Measurements from ENCODE around the gene TBC1D22A. TPM values are rescaled to one million over a fixed set of nuclear protein-coding genes. Genes with fewer than 3 reads are reported as not detected.

TBC1D22A gene
- total and polyA plus RNA-seq, 2 donors (not counting 3 experiments of a cell fraction or from before 2014, with no cell fraction given), result 26.1 to 32.4 TPM

DNA sequence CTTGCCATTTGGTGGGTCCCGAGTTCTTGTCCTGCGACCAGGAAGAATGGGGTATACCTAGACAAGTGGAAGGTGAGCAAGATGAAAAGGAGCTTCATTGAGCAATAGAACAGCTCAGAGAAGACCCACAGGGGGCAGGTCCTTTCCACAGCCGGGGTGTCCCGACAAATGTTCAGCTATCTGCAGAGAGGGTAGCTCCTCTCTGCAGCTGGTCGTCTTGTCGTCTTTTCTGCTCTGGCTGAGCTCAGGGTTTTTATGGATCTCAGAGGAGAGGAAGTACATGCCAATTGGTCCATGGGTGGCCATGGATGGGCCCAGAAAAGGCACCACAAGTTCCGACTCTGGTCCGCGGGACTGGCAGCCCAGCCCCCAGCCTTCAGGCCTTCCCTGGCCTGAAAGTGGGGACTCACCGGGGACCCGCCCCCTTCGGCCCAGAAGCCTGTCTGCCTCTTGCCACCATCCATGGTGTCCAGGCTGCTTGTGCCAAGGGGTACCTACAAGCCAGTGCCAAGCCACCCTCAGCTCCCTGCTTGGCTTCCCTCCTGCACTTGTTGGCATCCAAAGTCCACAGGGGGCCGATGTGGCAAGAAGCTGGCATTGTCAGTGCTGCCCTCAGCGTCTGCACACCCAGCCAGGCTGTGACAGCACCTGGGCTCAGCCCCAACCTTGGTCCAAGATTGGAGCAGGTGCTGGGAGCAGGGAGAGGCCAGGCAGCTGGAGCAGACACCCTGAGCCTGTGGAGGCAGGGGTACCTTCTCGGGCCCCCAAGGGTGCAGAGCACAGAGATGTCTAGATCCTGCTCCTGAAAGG, 438.9 kb downstream of the TBC1D22A start:
- ChIA-PET CTCF (no interaction called here), POLR2A (no interaction called here)
- Histone ChIP-seq H3K4me3 (replicated peaks in 1 of 3; ENCODE audit: insufficient read depth in 1 of 3, low read depth in 1 of 3, low read length in 3 of 3) (no peak overlapping the region), H3K9me1 (replicated peaks; ENCODE audit: control insufficient read depth, extremely low read depth, insufficient read depth, low read length) (no peaks in the 10 kb centered on the region), H3K27me3 (ENCODE audit: control insufficient read depth in 2 of 2, insufficient read depth in 2 of 2, low read length in 2 of 2) (no peaks in the 10 kb centered on the region), H3K79me2 (ENCODE audit: control insufficient read depth, insufficient read depth, low read length) (no peaks in the 10 kb centered on the region), H4K20me1 (replicated peaks; ENCODE audit: control insufficient read depth, extremely low read depth, insufficient read depth, low read length) (no peaks in the 10 kb centered on the region), H3K4me1 (ENCODE audit: control insufficient read depth, extremely low read depth, insufficient read depth, low read length) (no peaks in the 10 kb centered on the region), H3K27ac (ENCODE audit: insufficient read depth, low read depth, low read length) (no peak overlapping the region), H3K9ac (replicated peaks; ENCODE audit: extremely low read depth, insufficient read depth, low read length) (no peak overlapping the region), H3K9me3 (replicated peaks; ENCODE audit: control insufficient read depth, insufficient read depth, low read length) (no peaks in the 10 kb centered on the region), H2AFZ (ENCODE audit: low read depth, low read length) (no peak overlapping the region), H3K4me2 (ENCODE audit: insufficient read depth, low read length) (no peak overlapping the region), H3K36me3 (ENCODE audit: control insufficient read depth in 2 of 2, extremely low read depth in 1 of 2, insufficient read depth in 2 of 2, low read length in 2 of 2) (no peaks in the 10 kb centered on the region)
- TF ChIP-seq, protein P1, sequence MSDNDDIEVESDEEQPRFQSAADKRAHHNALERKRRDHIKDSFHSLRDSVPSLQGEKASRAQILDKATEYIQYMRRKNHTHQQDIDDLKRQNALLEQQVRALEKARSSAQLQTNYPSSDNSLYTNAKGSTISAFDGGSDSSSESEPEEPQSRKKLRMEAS (IDR thresholded peaks at IDR 0.05; ENCODE audit: insufficient read depth, insufficient read length), result no peak
- no peak for TF ChIP-seq EZH2 (IDR thresholded peaks at IDR 0.05; ENCODE audit: borderline replicate concordance, low read depth, low read length, severe bottlenecking)
- no peak for TF ChIP-seq FOS (IDR thresholded peaks at IDR 0.05; ENCODE audit: borderline replicate concordance, insufficient read depth, low read length)
- no peak for TF ChIP-seq JUN (IDR thresholded peaks at IDR 0.05; ENCODE audit: borderline replicate concordance, insufficient read depth, insufficient read length, low read depth)
- no peak for TF ChIP-seq POLR2AphosphoS5 (IDR thresholded peaks at IDR 0.05; ENCODE audit: insufficient read depth, low read depth, low read length)
- no peak for TF ChIP-seq GATA2 (IDR thresholded peaks at IDR 0.05; ENCODE audit: insufficient read depth, insufficient read length, low read depth, low read length)
- no TSS peak for BruUV-seq (replicated peaks)
- no peak for FAIRE-seq
- no peak for DNase-seq (ENCODE audit: low read depth, low spot score)
- dilution Hi-C loops (cut with MboI; ENCODE audit: extremely low pct_ligation_motif_present, low sequenced_read_pairs) (no loop called here), intact Hi-C loops (cut with micrococcal nuclease) (no loop called here)
